HEK293 (cell line): Measurements from ENCODE around the gene HS1BP3.

ENCODE experiments used
- CTCF ChIA-PET: fragments of 350-600 bp; formaldehyde crosslinking; extraction: SDS; loops from one replicate; lab custom pipeline; 2021; ENCODE audit warnings: antibody characterized with exemption; lab: Yijun Ruan, JAX
- POLR2A ChIA-PET: fragments of 300-600 bp; formaldehyde crosslinking; extraction: SDS; loops from one replicate; lab custom pipeline; 2020; ENCODE audit warnings: antibody characterized with exemption, inconsistent platforms; lab: Yijun Ruan, JAX
- H3K27ac ChIP-seq: fragments of 200-500 bp; sonication (Bioruptor generic); 2 replicates; pipeline ENCODE4 v1.5.1; 2014; ENCODE audit warnings: low read depth, low read length, control low read depth, inconsistent platforms; ENCODE audit errors: extremely low read depth
- H3K36me3 ChIP-seq, 2 experiments: fragments of 200-500 bp in 1 of 2; sonication (Bioruptor generic) in 1 of 2; 1 replicate in 1 of 2; 2 replicates in 1 of 2; pipeline ENCODE4 v1.5.1; 2014 to 2017; ENCODE audit warnings: inconsistent platforms in 2 of 2, low read length in 2 of 2; ENCODE audit not compliant: control insufficient read depth in 2 of 2, insufficient read depth in 1 of 2
- H3K4me1 ChIP-seq: fragments of 200-500 bp; sonication (Bioruptor generic); 2 replicates; pipeline ENCODE4 v1.5.1; 2014; ENCODE audit warnings: mild to moderate bottlenecking, low read length, inconsistent platforms; ENCODE audit not compliant: control insufficient read depth, insufficient read depth
- H3K4me3 ChIP-seq: 2 replicates; pipeline ENCODE4 v1.5.1; 2011; ENCODE audit warnings: low read depth, mild to moderate bottlenecking, control low read depth, low read length, moderate library complexity
- H3K9me3 ChIP-seq: fragments of 200-500 bp; sonication (Bioruptor generic); 2 replicates; pipeline ENCODE4 v1.5.1; 2014; ENCODE audit warnings: low read depth, low read length, inconsistent platforms; ENCODE audit not compliant: control insufficient read depth, insufficient read depth
- KLF7 ChIP-seq: fragments of 450-650 bp; formaldehyde crosslinking; IDR thresholded peaks from 2 replicates; pipeline ENCODE4 v1.5.1; 2016; ENCODE audit warnings: missing biosample characterization, missing genetic modification characterization, borderline replicate concordance
- SP2 ChIP-seq: fragments of 450-650 bp; formaldehyde crosslinking; IDR thresholded peaks from 2 replicates; pipeline ENCODE4 v1.5.1; 2016; ENCODE audit warnings: missing biosample characterization, missing genetic modification characterization
- TRIM28 ChIP-seq: IDR thresholded peaks from 2 replicates; pipeline ENCODE4 v1.6.1; 2011; ENCODE audit warnings: low read length, control low read depth, borderline replicate concordance
- ZBTB17 ChIP-seq: fragments of 450-650 bp; formaldehyde crosslinking; IDR thresholded peaks from 2 replicates; pipeline ENCODE4 v1.5.1; 2016; ENCODE audit warnings: missing biosample characterization, missing genetic modification characterization
- ZBTB21 ChIP-seq: fragments of 450-650 bp; formaldehyde crosslinking; IDR thresholded peaks from 2 replicates; pipeline ENCODE4 v1.5.1; 2017; ENCODE audit warnings: missing biosample characterization, missing genetic modification characterization
- ZIC2 ChIP-seq: fragments of 450-650 bp; formaldehyde crosslinking; IDR thresholded peaks from 2 replicates; pipeline ENCODE4 v1.5.1; 2016; ENCODE audit warnings: missing biosample characterization, missing genetic modification characterization
- ZNF10 ChIP-seq: fragments of 450-650 bp; formaldehyde crosslinking; IDR thresholded peaks from 2 replicates; pipeline ENCODE4 v1.5.1; 2017; ENCODE audit warnings: missing biosample characterization, missing genetic modification characterization
- ZNF132 ChIP-seq: fragments of 450-650 bp; formaldehyde crosslinking; IDR thresholded peaks from 2 replicates; pipeline ENCODE4 v1.5.1; 2017; ENCODE audit warnings: missing biosample characterization, missing genetic modification characterization, borderline replicate concordance
- ZNF223 ChIP-seq: fragments of 450-650 bp; formaldehyde crosslinking; IDR thresholded peaks from 2 replicates; pipeline ENCODE4 v1.5.1; 2016; ENCODE audit warnings: missing biosample characterization, missing genetic modification characterization
- ZNF248 ChIP-seq: fragments of 450-650 bp; formaldehyde crosslinking; IDR thresholded peaks from 2 replicates; pipeline ENCODE4 v1.5.1; 2017; ENCODE audit warnings: missing biosample characterization, missing genetic modification characterization
- ZNF311 ChIP-seq: fragments of 450-650 bp; formaldehyde crosslinking; IDR thresholded peaks from 2 replicates; pipeline ENCODE4 v1.5.1; 2017; ENCODE audit warnings: missing biosample characterization, missing genetic modification characterization, borderline replicate concordance
- ZNF362 ChIP-seq: fragments of 450-650 bp; formaldehyde crosslinking; IDR thresholded peaks from 2 replicates; pipeline ENCODE4 v1.5.1; 2016; ENCODE audit warnings: missing biosample characterization, missing genetic modification characterization
- ZNF366 ChIP-seq: fragments of 450-650 bp; formaldehyde crosslinking; conservative IDR thresholded peaks from 2 replicates; pipeline ENCODE4 v1.5.1; 2016; ENCODE audit warnings: missing biosample characterization, missing genetic modification characterization
- ZNF404 ChIP-seq: fragments of 450-650 bp; formaldehyde crosslinking; IDR thresholded peaks from 2 replicates; pipeline ENCODE4 v1.5.1; 2017; ENCODE audit warnings: missing biosample characterization, missing genetic modification characterization
- ZNF416 ChIP-seq: fragments of 450-650 bp; formaldehyde crosslinking; IDR thresholded peaks from 2 replicates; pipeline ENCODE4 v1.5.1; 2016; ENCODE audit warnings: missing biosample characterization, missing genetic modification characterization
- ZNF426 ChIP-seq: fragments of 450-650 bp; formaldehyde crosslinking; IDR thresholded peaks from 2 replicates; pipeline ENCODE4 v1.5.1; 2017; ENCODE audit warnings: missing biosample characterization, missing genetic modification characterization, mild to moderate bottlenecking, inconsistent platforms, moderate library complexity
- ZNF624 ChIP-seq: fragments of 450-650 bp; formaldehyde crosslinking; IDR thresholded peaks from 2 replicates; pipeline ENCODE4 v1.5.1; 2017; ENCODE audit warnings: missing biosample characterization, missing genetic modification characterization
- ZNF629 ChIP-seq: fragments of 450-650 bp; formaldehyde crosslinking; IDR thresholded peaks from 2 replicates; pipeline ENCODE4 v1.5.1; 2017; ENCODE audit warnings: missing biosample characterization, missing genetic modification characterization
- ZNF660 ChIP-seq: fragments of 450-650 bp; IDR thresholded peaks from 2 replicates; pipeline ENCODE4 v1.5.1; 2018; ENCODE audit warnings: missing biosample characterization, mild to moderate bottlenecking, missing genetic modification characterization
- ZNF76 ChIP-seq: fragments of 450-650 bp; formaldehyde crosslinking; IDR thresholded peaks from 2 replicates; pipeline ENCODE4; 2016; ENCODE audit warnings: low read depth, missing biosample characterization, missing genetic modification characterization, borderline replicate concordance
- ZNF792 ChIP-seq: fragments of 450-650 bp; formaldehyde crosslinking; IDR thresholded peaks from 2 replicates; pipeline ENCODE4 v1.5.1; 2016; ENCODE audit warnings: missing biosample characterization, missing genetic modification characterization
- TF ChIP-seq, protein P1 (sequence below): fragments of 450-650 bp; formaldehyde crosslinking; optimal IDR thresholded peaks from 2 replicates; pipeline ENCODE3; 2016; ENCODE audit warnings: missing biosample characterization, mild to moderate bottlenecking, missing genetic modification characterization
- TF ChIP-seq, protein P2 (sequence below): fragments of 450-650 bp; formaldehyde crosslinking; IDR thresholded peaks from 2 replicates; pipeline ENCODE4 v1.5.1; 2016; ENCODE audit warnings: missing biosample characterization, missing genetic modification characterization
- TF ChIP-seq, protein P3 (sequence below): fragments of 450-650 bp; formaldehyde crosslinking; IDR thresholded peaks from 2 replicates; pipeline ENCODE4 v1.5.1; 2016; ENCODE audit warnings: missing biosample characterization, missing genetic modification characterization
- TF ChIP-seq, protein P4 (sequence below): fragments of 450-650 bp; formaldehyde crosslinking; IDR thresholded peaks from 2 replicates; pipeline ENCODE4 v1.5.1; 2016; ENCODE audit warnings: missing biosample characterization, missing genetic modification characterization

The HS1BP3 gene

DNA sequence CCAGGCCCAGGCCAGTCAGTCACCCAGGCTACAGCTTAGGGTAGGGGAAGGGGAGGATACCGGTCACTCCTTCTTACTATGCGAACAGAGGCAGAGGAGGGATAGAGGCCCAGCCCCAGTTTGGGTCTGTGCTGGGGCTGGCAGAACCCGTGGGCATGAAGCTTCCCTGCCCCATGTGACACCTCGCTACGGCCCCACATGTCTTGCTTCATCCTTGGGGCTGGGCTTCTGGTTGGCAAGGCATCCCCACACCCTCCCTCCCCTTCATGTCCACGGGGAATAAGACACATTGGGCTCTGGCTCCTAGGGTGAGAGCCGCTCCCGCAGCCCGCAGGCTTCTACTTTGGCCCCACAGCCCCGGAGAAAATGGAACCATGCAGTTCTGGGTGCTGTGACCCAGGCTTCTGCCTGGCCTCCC, 32.4 kb downstream of the HS1BP3 start:
- H3K4me3 ChIP-seq: no peak overlapping the region
- H3K27ac ChIP-seq: no peak overlapping the region; the same call in 1 of the 2 replicates
- CTCF ChIA-PET: interaction anchor here (0.6 to 3.7 kb wide), 5 partner anchors 14 to 226 kb away, joined by 3 to 19 read pairs (median 5); partner anchors contain the start of gene HS1BP3
- no peaks in the 10 kb centered on the region for H3K9me3 ChIP-seq
- peaks cover 0 to 40% of the 10 kb centered on the region in 2 experiments; a peak in 1 of 3 replicates for H3K36me3 ChIP-seq
- POLR2A ChIA-PET: interaction anchor here (1.0 to 11.0 kb wide), 4 partner anchors 16 to 169 kb away, joined by 3 to 150 read pairs (median 4); partner anchors contain the start of gene RHOB
- peaks cover 7% of the 10 kb centered on the region; the same call in 1 of the 2 replicates for H3K4me1 ChIP-seq
- TF ChIP-seq ZNF10 (tag by site-specific recombination) (no peak), ZBTB21 (no peak), ZNF76 (tag by site-specific recombination) (no peak), KLF7 (tag by site-specific recombination) (no peak), ZNF132 (tag by site-specific recombination) (no peak), ZNF426 (no peak), ZNF362 (tag by site-specific recombination) (no peak), ZNF624 (tag by site-specific recombination) (no peak), ZNF404 (tag by site-specific recombination) (no peak), ZIC2 (tag by site-specific recombination) (no peak), TRIM28 (no peak), ZNF311 (tag by site-specific recombination) (no peak)
- TF ChIP-seq, protein P1, sequence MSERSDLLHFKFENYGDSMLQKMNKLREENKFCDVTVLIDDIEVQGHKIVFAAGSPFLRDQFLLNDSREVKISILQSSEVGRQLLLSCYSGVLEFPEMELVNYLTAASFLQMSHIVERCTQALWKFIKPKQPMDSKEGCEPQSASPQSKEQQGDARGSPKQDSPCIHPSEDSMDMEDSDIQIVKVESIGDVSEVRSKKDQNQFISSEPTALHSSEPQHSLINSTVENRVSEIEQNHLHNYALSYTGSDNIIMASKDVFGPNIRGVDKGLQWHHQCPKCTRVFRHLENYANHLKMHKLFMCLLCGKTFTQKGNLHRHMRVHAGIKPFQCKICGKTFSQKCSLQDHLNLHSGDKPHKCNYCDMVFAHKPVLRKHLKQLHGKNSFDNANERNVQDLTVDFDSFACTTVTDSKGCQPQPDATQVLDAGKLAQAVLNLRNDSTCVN (tag by site-specific recombination): no peak
- TF ChIP-seq, protein P2, sequence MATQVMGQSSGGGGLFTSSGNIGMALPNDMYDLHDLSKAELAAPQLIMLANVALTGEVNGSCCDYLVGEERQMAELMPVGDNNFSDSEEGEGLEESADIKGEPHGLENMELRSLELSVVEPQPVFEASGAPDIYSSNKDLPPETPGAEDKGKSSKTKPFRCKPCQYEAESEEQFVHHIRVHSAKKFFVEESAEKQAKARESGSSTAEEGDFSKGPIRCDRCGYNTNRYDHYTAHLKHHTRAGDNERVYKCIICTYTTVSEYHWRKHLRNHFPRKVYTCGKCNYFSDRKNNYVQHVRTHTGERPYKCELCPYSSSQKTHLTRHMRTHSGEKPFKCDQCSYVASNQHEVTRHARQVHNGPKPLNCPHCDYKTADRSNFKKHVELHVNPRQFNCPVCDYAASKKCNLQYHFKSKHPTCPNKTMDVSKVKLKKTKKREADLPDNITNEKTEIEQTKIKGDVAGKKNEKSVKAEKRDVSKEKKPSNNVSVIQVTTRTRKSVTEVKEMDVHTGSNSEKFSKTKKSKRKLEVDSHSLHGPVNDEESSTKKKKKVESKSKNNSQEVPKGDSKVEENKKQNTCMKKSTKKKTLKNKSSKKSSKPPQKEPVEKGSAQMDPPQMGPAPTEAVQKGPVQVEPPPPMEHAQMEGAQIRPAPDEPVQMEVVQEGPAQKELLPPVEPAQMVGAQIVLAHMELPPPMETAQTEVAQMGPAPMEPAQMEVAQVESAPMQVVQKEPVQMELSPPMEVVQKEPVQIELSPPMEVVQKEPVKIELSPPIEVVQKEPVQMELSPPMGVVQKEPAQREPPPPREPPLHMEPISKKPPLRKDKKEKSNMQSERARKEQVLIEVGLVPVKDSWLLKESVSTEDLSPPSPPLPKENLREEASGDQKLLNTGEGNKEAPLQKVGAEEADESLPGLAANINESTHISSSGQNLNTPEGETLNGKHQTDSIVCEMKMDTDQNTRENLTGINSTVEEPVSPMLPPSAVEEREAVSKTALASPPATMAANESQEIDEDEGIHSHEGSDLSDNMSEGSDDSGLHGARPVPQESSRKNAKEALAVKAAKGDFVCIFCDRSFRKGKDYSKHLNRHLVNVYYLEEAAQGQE (tag by site-specific recombination): no peak

DNA sequence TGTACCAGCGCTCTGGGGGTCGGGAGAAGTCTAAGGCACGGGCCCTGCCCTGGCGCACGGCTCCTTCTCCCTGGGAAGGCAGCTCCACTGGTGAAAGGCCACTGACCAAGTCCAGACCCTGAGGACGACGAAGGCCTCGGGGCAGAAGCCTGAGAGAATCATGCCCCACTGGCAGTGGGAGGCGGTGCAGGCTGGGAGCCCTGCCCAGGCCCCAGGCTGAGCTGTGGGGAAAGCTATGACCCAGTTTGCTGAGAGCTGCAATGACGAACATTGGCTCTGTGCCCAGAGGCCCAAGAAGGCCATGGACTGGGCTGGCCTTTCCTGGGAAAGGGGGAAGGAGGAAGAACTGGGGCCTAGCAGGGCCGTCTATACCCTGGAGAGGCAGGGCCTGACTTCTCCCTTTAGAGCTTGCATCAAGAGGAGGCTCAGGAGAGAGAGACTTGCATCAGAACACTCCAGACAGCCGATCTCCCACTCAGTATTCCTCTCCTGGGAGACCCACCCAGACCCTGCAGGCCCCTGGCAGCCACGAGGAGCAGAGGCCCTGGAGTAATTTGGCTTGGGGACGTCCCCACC, 32.9 kb downstream of the HS1BP3 start:
- peaks cover 0 to 36% of the 10 kb centered on the region in 2 experiments; a peak in 1 of 3 replicates for H3K36me3 ChIP-seq
- peaks cover 7% of the 10 kb centered on the region; the same call in 1 of the 2 replicates for H3K4me1 ChIP-seq
- no peaks in the 10 kb centered on the region for H3K9me3 ChIP-seq
- no peak overlapping the region; the same call in 1 of the 2 replicates for H3K27ac ChIP-seq
- ChIA-PET POLR2A (interaction anchor here (0.5 to 11.0 kb wide), 5 partner anchors 16 to 173 kb away, joined by 3 to 150 read pairs (median 4); partner anchors contain the start of gene RHOB), CTCF (interaction anchor here (0.6 to 3.7 kb wide), 8 partner anchors 13 to 226 kb away, joined by 3 to 19 read pairs (median 4); partner anchors contain the start of gene HS1BP3)
- no peak overlapping the region for H3K4me3 ChIP-seq
- TF ChIP-seq ZNF416: no peak
- TF ChIP-seq ZNF366 (tag by site-specific recombination): 0 out of 2 replicates have a peak, but pooled peaks have one; percentile 30
- TF ChIP-seq ZNF248 (tag by site-specific recombination): no peak
- no peak for TF ChIP-seq ZNF792
- TF ChIP-seq ZNF660 (tag by site-specific recombination): peak; percentile 49; the same call in 1 of the 2 replicates
- TF ChIP-seq, protein P3, sequence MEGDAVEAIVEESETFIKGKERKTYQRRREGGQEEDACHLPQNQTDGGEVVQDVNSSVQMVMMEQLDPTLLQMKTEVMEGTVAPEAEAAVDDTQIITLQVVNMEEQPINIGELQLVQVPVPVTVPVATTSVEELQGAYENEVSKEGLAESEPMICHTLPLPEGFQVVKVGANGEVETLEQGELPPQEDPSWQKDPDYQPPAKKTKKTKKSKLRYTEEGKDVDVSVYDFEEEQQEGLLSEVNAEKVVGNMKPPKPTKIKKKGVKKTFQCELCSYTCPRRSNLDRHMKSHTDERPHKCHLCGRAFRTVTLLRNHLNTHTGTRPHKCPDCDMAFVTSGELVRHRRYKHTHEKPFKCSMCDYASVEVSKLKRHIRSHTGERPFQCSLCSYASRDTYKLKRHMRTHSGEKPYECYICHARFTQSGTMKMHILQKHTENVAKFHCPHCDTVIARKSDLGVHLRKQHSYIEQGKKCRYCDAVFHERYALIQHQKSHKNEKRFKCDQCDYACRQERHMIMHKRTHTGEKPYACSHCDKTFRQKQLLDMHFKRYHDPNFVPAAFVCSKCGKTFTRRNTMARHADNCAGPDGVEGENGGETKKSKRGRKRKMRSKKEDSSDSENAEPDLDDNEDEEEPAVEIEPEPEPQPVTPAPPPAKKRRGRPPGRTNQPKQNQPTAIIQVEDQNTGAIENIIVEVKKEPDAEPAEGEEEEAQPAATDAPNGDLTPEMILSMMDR (tag by site-specific recombination): 0 out of 2 replicates have a peak, but pooled peaks have one; percentile 27
- peak; percentile 26 for TF ChIP-seq SP2 (tag by site-specific recombination)
- peak; percentile 49 for TF ChIP-seq ZNF629 (tag by site-specific recombination)
- peak; percentile 38 for TF ChIP-seq ZBTB17 (tag by site-specific recombination)
- TF ChIP-seq ZNF223 (tag by site-specific recombination): peak; percentile 46; the same call in 1 of the 2 replicates
- TF ChIP-seq, protein P4, sequence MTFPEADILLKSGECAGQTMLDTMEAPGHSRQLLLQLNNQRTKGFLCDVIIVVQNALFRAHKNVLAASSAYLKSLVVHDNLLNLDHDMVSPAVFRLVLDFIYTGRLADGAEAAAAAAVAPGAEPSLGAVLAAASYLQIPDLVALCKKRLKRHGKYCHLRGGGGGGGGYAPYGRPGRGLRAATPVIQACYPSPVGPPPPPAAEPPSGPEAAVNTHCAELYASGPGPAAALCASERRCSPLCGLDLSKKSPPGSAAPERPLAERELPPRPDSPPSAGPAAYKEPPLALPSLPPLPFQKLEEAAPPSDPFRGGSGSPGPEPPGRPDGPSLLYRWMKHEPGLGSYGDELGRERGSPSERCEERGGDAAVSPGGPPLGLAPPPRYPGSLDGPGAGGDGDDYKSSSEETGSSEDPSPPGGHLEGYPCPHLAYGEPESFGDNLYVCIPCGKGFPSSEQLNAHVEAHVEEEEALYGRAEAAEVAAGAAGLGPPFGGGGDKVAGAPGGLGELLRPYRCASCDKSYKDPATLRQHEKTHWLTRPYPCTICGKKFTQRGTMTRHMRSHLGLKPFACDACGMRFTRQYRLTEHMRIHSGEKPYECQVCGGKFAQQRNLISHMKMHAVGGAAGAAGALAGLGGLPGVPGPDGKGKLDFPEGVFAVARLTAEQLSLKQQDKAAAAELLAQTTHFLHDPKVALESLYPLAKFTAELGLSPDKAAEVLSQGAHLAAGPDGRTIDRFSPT: peak; percentile 41; the same call in 1 of the 2 replicates
